Inflammatory macrophage (primary cell): ENCODE measurements around the gene CYP3A7.
A peak's percentile ranks its signal among the peaks of the same experiment; 100 is the strongest.
"Not testable (repeated sequence)": the region's sequence is repeated elsewhere in the genome, so short reads cannot be mapped to it uniquely, and the experiment has no call there.

Experiments
- DNase-seq, 2 donors: peaks; one replicate each; pipeline ENCODE4 v3.0.0-alpha.2; 2020 to 2022

Gene CYP3A7

DNA sequence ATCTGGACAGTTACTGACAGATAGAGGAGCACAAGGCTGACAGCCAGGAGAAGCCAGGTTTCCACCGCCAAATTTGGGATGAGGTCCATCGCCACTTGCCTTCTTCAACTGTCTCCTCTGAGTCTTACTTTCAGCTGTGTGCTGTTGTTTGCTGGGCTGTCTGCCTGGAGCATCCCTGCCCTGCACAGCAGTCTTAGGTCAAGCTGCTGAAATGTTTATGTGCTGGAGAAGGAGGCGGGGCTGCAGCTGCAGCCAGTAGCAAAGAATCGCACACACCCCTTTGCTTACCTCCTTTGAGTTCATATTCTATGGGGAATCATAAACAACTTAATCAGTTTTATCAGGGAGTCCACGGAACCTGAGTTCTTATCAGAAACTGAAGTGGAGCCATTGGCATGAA lies 35.0 kb downstream of the CYP3A7 start:
- DNase-seq = no peak

DNA sequence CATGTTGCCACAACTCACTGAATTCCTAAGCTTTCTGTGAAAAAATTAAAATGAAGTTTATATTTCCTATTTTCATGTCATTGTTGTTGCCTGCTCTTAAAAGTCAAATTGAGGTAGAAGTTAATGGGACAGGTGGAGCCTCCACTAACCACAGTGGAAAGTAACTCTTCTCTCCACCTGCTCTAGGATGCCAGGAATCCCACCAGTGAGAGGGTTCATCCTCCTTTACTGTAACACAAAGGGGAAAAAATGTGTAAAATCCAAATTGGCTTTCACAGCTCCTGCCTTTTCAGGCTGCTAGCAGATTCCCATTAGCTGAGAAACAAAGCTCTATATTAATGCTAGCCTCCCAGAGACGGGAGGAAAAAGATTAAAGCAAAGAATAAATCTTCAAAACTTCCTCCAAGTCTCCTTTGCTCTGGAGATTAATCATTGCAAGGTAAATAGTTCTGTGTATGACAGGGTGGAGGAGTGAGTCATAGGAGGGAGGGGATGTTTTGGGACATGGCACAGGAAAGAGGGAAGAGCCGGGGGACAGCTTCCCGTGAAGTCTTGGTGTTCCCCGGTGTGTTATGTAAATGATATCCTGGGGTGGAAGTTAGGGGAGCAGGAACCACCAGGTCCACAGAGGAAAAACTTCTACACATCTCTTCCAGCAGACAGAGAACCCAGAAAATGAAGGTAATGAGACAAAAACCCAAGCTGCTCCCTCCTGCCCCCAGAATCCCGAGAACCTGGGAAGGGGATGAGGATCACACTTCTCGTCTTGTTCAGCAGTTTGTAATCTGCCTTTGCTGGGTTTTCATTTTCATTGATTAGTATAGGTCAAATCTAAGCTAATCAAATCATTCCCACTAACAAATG lies 35.9 kb downstream of the CYP3A7 start:
- not testable (repeated sequence) for DNase-seq

DNA sequence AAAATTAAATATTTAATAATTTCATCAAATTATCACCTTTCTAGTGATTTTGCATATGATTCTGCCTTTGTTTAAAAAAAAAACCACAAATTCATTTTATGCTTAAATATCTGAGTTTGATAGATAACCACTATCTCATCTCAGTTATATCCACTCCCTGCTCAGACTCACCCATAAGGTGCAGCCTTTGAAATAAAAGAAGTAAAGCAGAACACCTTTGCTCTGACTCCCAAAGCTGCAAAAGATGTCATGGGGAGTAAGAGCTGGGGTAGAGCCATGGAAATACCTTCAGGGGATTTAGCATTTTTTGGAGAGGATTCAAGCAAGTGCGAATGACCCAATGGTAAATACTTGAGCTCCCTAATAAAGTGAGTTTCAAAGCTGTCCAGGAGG lies 40.1 kb downstream of the CYP3A7 start:
- DNase-seq = no peak

DNA sequence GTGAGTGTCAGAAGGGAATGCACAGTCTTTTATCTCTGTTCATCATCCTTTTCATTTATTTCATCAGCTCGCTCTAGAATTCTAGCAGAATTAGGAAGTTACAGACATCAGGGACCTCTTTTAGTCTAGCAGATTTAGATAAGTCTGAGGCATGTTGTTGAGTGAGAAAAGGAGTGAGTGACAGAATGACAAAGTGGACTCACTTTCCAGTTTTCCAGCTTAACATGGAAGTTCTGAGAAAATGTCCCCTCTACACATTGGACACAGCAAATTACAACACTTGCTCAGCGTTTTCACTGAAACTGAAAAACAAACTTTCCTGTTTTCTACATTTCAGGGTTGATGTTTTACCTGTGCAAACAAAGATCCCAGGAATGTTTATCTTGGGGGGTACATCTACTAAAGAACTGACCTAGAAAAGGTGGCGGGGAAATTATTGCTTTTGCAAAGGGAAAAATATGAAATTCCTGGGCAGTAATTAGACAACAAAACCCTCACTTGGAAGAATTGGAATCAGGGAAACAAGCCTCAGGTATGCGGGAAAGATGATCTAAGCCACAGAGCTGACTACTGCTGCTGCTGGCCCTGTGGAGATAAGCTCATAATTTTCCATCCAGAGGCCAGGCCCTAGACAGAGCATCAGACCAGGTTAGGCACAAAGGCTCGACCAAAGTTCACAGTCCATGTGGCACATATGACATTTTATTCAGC lies 40.6 kb downstream of the CYP3A7 start:
- DNase-seq = no peak

DNA sequence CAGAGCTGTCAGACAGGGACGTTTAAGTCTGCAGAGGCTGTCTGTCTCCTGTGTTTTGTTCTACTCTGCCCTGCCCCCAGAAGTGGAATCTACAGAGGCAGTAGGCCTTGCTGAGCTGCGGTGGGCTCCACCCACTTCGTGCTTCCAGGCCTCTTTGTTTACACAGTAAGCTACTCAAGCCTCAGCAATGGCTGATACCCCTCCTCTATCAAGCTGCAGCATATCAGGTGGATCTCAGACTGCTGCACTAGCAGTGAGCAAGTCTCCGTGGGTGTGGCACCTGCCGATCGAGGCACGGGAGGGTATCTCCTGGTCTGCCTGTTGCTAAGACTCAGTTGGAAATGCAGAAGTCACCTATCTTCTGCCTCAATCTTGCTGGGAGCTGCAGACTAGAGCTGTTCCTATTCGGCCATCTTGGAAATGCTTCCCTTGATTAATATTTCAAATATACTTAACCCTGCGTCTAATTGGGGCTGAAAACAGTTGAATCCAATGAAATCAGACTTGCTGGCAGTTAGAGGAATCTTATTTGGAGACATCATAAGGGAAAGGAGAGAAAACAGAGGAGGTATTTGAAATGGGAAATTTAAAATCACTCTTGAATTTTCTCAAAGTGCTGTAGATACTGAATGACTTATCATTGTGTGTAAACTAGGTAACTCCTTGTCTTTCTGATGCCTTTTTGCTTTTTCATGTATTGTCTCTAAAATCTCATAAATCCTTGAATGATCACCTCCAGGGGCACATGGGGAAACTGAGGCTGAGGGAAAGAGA lies 41.4 kb downstream of the CYP3A7 start:
- no peak for DNase-seq

DNA sequence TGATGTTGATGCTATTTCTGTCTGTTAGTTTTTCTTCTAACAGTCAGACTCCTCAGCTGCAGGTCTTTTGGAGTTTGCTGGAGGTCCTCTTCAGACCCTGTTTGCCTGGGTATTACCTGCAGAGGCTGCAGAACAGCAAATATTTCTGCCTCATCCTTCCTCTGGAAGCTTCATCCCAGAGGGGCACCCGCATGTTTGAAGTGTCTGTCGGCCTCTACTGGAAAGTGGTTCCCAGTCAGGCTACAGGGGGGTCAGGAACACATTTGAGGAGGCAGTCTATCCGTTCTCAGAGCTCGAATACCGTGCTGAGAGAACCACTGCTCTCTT lies 41.9 kb downstream of the CYP3A7 start:
- DNase-seq = no peak

DNA sequence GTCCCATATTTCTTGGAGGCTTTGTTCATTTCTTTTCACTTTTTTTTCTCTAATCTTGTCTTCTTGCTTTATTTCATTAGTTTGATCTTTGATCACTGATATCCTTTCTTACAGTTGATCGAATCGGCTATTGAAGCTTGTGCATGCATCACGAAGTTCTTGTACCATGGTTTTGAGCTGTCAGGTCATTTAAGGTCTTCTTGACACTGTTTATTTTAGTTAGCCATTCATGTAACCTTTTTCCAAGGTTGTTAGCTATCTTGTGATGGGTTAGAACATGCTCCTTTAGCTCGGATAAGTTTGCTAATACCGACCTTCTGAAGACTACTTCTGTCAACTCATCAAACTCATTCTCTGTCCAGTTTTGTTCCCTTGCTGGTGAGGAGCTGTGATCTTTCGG lies 42.4 kb downstream of the CYP3A7 start:
- DNase-seq = not testable (repeated sequence)

DNA sequence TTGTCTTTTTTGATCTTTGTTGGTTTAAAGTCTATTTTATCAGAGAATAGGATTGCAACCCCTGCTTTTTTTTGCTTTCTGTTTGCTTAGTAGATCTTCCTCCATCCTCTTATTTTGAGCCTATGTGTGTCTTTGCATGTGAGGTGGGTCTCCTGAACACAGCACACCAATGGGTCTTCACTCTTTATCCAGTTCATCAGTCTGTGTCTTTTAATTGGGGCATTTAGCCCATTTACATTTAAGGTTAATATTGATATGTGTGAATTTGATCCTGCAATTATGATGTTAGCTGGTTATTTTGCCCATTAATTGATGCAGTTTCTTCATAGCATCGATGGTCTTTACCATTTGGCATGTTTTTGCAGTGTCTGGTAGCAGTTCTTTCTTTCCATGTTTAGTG lies 43.3 kb downstream of the CYP3A7 start:
- not testable (repeated sequence) for DNase-seq

DNA sequence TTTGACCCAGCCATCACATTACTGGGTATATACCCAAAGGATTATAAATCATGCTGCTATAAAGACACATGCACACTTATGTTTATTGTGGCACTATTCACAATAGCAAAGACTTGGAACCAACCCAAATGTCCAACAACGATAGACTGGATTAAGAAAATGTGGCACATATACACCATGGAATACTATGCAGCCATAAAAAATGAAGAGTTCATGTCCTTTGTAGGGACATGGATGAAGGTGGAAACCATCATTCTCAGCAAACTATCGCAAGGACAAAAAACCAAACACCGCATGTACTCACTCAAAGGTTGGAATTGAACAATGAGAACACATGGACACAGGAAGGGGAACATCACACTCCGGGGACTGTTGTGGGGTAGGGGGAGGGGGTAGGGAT lies 44.1 kb downstream of the CYP3A7 start:
- not testable (repeated sequence) for DNase-seq

DNA sequence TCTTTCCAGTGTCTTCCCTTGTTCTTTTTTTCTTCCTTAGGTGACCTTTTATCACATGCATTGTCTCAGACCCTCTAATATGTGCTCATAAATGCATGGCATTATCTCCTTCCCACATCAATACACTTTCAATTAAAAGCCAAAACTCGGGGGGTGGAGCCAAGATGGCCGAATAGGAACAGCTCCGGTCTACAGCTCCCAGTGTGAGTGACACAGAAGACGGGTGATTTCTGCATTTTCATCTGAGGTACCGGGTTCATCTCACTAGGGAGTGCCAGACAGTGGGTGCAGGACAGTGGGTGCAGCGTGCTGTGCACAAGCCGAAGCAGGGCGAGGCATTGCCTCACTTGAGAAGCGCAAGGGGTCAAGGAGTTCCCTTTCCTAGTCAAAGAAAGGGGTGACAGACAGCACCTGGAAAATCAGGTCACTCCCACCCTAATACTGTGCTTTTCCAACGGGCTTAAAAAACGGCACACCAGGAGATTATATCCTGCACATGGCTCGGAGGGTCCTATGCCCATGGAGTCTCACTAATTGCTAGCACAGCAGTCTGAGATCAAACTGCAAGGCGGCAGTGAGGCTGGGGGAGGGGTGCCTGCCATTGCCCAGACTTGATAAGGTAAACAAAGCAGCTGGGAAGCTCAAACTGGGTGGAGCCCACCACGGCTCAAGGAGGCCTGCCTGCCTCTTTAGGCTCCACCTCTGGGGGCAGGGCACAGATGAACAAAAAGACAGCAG lies 49.0 kb downstream of the CYP3A7 start:
- not testable (repeated sequence) for DNase-seq

DNA sequence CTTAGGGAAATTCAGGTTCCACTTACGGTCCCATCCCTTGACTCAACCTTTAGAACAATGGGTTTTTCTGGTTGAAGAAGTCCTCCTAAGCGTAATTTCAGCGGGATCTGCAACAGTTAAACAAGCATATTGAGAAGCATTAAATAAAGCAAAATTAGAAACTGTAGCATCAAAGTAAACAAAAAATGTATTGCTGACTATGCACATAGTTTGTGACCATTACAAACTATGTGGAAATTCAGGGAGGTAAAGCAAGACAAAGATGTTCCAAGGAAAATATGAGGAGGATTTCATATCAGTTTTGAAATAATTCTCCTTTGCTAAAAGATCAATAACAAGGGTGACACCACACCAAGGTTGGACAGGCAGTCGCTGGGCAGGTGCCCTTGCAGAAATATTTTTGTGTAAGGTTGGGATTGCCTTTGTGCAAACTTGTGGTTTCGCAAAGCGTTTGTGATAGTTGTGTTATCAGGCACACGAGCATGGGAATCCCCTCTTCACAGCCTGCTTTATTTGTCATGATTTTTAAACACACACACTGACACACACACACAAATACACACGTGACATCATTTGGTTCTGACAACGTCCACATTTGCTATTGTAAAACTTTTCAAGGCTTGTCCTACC lies 49.8 kb downstream of the CYP3A7 start:
- no peak for DNase-seq

DNA sequence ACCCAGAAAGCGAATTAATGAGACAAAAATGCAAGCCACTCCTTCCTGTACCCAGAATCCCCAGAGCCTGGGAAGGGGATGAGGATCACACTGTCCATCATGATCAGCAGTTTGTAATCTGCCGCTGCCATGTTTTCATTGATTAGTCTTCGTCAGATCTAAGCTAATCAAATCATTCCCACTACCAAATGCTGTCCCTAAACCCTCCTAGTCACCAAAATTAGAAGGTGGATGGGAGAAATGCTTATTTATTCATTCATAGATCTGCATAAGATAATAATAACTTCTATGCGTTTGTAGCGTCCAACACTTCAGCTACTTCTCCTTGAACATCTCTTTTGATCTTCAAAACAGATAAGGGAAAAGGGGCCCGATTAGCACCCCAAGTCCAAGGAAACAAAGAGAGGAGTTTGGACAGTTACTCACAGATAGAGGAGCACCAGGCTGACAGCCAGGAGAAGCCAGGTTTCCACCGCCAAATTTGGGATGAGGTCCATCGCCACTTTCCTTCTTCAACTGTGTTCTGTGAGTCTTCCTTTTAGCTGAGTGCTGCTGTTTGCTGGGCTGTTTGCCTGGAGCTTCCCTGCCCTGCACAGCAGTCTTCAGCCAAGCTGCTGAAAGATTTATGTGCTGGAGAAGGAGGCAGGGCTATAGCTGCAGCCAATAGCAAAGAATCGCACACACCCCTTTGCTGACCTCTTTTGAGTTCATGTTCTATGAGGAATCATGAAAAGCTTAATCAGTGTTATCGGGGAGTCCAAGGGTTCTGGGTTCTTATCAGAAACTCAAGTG lies 55.4 kb downstream of the CYP3A7 start, which contains the start of gene CYP3A5:
Gene CYP3A5 (minus strand): TSS at position 597 of the 792 bp plus-strand sequence. CDS start 100 bp downstream, at position 497.
- no peak for DNase-seq

DNA sequence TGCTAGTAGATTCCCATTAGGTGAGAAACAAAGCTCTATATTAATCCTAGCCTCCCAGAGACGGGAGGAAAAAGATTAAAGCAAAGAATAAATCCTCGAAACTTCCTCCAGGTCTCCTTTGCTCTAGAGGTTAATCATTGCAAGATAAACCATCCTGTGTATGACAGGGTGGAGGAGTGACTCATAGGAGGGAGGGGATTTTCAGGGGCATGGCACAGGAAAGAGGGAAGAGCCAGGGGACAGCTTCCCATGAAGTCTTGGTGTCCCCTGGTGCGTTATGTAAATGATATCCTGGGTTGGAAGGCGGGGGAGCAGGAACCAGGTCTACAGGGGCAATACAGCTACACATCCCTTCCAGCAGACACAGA lies 56.0 kb downstream of the CYP3A7 start:
- no peak for DNase-seq

DNA sequence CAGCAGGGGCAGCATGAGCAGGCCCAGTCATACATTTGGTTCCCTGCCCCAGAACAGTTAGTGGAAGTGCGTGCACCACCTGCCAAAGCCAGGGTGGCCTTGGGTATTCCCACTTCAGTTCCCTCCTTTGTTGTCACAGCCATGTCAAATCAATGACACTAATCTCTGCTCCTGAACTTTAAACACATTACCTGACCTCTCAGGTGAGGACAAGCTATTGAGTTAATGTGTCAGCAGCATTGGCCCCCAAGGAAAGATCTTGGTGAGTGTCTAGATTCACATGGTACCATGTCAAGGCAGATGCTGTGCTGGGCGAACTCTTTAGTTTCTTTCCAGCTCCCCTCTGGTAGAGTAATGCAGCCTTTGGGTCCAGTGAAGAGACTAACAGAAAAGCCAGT lies 57.3 kb downstream of the CYP3A7 start:
- DNase-seq = no peak

DNA sequence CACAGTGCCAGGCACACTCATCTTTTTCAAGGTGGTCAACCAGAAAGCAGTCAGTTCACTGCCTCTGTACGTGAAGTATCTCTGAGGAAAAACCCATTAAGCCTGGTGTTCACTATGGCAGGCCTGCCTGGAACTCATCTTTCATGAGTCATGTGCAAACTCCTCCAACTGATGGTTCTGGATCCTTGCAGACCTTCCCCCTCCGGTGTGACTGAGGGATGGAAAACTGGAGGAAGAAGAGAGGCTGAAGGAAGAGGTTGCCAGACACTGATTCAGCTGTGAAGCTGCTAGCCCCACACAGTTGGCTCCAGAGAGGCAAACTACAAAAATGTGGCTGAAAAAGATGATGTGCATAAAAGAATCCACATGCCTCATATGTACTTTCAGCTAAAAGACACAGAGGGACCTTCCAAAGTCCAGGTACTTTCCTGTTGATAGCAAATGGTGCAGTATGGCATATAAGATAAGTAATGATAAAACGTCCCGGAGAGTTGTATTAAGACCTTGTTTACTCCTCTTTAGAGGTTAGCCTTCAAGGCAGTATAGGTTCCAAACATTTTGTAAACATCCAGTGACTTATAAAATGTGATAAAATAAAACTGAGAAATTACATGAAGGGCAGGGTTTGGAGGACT lies 57.9 kb downstream of the CYP3A7 start:
- DNase-seq = no peak

DNA sequence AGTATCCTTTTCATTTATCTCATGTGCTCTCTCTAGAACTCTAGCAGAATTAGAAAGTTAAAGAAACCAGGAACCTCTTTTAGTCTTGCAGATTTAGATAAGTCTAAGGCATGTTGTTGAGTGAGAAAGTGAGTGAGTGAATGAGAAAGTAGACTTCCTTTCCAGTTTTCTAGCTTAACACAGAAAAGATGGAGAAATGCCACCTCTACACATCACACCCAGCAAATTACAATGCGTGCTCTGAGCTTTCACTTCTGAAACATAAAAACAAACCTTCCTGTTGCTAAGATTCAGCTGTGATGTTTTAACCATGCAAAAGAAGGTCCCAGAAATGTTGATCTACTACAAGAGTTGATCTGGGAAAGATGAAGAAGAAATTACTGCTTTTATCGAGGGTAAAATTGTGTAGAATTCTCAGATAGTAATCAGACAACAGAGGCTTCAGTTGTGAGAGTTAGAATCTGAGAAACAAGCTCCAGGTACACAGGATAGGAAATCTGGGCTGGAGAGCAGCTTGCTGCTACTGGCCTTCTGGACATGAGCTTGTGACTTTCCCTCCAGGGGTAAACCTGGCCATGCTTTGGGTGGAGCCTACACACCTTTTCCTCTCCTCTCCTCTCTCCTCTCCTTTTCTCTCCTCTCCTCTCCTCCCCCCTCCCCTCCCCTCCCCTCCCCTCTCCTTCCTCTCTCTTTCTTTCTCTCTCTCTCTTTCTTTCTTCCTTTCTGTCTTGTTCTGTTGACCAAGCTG lies 59.8 kb downstream of the CYP3A7 start:
- DNase-seq = no peak

DNA sequence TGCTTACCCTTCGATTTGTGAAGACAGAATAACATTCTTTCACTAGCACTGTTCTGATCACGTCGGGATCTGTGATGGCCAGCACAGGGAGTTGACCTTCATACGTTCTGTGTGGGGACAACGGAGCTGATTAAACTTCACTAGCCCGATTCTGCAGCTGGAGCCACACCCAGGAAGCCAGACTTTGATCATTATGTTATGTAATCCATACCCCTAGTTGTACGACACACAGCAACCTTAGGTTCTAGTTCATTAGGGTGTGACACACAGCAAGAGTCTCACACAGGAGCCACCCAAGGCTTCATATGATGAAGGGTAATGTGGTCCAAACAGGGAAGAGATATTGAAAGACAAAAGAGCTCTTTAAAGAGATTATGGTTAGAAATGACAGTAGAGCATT lies 62.4 kb downstream of the CYP3A7 start:
- DNase-seq = peak in 1 of 2 donors; percentile 36

DNA sequence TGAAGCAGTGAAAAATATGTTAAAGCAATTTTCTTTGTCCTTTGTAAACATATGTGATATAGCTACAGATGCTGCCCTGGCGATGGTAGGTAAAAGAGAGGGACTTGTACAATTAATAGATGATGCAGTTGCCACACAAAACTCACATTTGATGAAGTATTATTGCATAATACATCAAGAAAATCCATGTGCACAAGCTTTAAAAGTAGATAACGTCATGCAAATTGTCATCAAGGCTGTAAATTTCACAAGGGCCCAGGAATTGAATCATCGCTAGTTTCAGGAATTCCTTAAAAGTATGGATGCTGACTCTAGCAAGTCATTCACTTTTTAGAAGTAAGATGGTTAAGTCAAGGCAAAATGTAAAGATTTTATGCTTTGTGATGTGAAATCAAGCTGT lies 65.2 kb downstream of the CYP3A7 start:
- DNase-seq = peak; percentile 19 to 25

DNA sequence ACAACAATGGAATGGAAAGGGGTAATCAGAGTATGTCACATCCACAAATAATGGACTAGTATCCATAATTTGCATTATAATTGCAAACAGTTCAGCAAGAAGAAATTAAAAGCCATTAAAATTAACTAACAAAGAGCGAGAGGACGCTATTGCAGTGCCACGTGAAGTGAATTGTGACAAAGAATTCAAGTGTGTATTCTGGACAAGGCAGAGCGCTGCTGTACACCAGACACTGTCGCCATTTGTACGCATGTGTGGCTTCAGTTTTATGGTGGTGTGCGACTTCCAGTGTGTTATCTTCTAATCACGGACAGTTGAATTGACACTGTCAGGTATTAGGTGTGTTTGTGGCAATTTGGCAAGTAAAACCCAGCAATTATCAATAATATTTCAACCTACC lies 66.5 kb downstream of the CYP3A7 start:
- no peak for DNase-seq

DNA sequence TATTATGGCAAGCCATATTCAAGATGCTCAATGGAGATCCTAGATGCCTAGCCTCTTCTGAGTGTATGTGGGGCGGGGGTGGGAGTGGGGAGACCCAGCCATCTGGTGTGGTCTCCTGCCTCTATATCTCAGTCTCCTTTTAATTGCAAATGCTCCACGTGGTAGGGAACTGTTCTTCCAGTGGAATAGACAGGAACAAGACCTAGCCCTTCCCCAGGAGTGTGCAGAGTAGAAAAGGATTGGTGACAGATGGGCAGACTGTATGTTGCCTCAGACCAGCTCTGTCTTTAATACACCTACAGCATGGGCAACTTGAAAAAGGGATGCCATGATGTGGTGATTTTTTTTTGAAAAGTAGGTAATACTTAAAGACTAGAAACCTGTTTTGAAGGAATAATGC lies 67.8 kb downstream of the CYP3A7 start:
- no peak for DNase-seq
